Measurements from ENCODE around the gene TEX12.

DNA sequence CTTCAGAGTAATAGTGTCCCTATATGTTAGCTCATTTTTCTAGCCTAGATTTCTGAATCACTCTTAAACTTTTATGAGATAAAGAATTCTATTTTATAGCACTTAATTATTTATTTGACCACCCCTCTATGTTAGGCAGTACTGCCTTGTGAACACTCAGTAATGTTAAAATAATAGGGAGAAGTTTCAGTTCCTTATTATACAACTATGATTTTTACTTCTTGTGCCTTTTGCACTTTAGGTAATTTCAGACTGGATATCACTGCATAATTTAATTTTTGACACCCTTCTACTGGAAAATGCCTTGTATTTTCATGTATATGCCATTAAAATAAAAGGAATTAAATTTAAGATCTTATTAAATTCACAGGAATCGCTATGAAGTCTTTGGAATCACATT, 11.3 kb downstream of the TEX12 start:
- TF ChIP-seq, protein P1, sequence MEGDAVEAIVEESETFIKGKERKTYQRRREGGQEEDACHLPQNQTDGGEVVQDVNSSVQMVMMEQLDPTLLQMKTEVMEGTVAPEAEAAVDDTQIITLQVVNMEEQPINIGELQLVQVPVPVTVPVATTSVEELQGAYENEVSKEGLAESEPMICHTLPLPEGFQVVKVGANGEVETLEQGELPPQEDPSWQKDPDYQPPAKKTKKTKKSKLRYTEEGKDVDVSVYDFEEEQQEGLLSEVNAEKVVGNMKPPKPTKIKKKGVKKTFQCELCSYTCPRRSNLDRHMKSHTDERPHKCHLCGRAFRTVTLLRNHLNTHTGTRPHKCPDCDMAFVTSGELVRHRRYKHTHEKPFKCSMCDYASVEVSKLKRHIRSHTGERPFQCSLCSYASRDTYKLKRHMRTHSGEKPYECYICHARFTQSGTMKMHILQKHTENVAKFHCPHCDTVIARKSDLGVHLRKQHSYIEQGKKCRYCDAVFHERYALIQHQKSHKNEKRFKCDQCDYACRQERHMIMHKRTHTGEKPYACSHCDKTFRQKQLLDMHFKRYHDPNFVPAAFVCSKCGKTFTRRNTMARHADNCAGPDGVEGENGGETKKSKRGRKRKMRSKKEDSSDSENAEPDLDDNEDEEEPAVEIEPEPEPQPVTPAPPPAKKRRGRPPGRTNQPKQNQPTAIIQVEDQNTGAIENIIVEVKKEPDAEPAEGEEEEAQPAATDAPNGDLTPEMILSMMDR (conservative IDR thresholded peaks at IDR 0.05; ENCODE audit: low read depth, low read length) = no peak
- TF ChIP-seq CHD1 (IDR thresholded peaks at IDR 0.05; ENCODE audit: low read depth, low read length) = no peak
- TF ChIP-seq POLR2A (IDR thresholded peaks at IDR 0.05; ENCODE audit: low read depth, low read length) = no peak
- TF ChIP-seq, protein P2, sequence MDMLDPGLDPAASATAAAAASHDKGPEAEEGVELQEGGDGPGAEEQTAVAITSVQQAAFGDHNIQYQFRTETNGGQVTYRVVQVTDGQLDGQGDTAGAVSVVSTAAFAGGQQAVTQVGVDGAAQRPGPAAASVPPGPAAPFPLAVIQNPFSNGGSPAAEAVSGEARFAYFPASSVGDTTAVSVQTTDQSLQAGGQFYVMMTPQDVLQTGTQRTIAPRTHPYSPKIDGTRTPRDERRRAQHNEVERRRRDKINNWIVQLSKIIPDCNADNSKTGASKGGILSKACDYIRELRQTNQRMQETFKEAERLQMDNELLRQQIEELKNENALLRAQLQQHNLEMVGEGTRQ (IDR thresholded peaks at IDR 0.05; ENCODE audit: low read depth, low read length) = no peak
- no peak for TF ChIP-seq MAZ (IDR thresholded peaks at IDR 0.05; ENCODE audit: borderline replicate concordance, low read depth, low read length)

Data from IMR-90 (cell line).